H1 (cell line): ENCODE results near the gene ZMAT5. TPM values are rescaled to one million over a fixed set of nuclear protein-coding genes. Genes with fewer than 3 reads are reported as not detected.

Experiments used
- CTCF ChIA-PET: fragments of 300-600 bp; sonication (Branson Sonifier 250); formaldehyde crosslinking; loops from one replicate; lab custom pipeline; 2021; ENCODE audit not compliant: partially characterized antibody; lab: Charles Lee
- POLR2A ChIA-PET: fragments of 300-600 bp; sonication (Branson Sonifier 250); formaldehyde crosslinking; loops from one replicate; lab custom pipeline; 2021; ENCODE audit warnings: inconsistent platforms; ENCODE audit not compliant: partially characterized antibody; lab: Charles Lee
- DNase-seq, 2 experiments: peaks; one replicate each; pipeline versions ENCODE4 v3.0.0 to v3.0.0-alpha.2; 2010 to 2022; ENCODE audit warnings: low spot score in 2 of 2, low read depth in 1 of 2, mixed read lengths in 1 of 2
- FAIRE-seq: peaks from 2 replicates; lab custom pipeline; 2011; peaks lifted over from hg19 to GRCh38; lab: Jason Lieb, UNC
- H2AFZ ChIP-seq: 2 replicates; pipeline ENCODE4 v1.8.1; 2012; ENCODE audit warnings: low read length, inconsistent platforms
- H2AK5ac ChIP-seq: 2 replicates; pipeline ENCODE4 v1.6.1; 2013; ENCODE audit warnings: low read depth, low read length
- H2BK120ac ChIP-seq: replicated peaks from 2 replicates; pipeline ENCODE3; 2013; ENCODE audit warnings: low read depth, low read length, inconsistent platforms
- H2BK12ac ChIP-seq: 2 replicates; pipeline ENCODE4 v1.6.1; 2013; ENCODE audit warnings: low read depth, low read length
- H2BK15ac ChIP-seq: 2 replicates; pipeline ENCODE4 v1.6.1; 2013; ENCODE audit warnings: low read length
- H2BK20ac ChIP-seq: 2 replicates; pipeline ENCODE4 v1.6.1; 2013; ENCODE audit warnings: low read length
- H2BK5ac ChIP-seq: 2 replicates; pipeline ENCODE4 v1.6.1; 2013; ENCODE audit warnings: low read depth, low read length
- H3K14ac ChIP-seq: 2 replicates; pipeline ENCODE4 v1.6.1; 2013; ENCODE audit warnings: inconsistent platforms; ENCODE audit not compliant: insufficient read length
- H3K18ac ChIP-seq: 2 replicates; pipeline ENCODE4 v1.6.1; 2013; ENCODE audit warnings: low read length; ENCODE audit errors: extremely low read depth
- H3K23ac ChIP-seq: 2 replicates; pipeline ENCODE4 v1.6.1; 2013; ENCODE audit warnings: inconsistent platforms; ENCODE audit not compliant: insufficient read length
- H3K23me2 ChIP-seq: 2 replicates; pipeline ENCODE4 v1.6.1; 2013; ENCODE audit warnings: low read depth, low read length
- H3K27ac ChIP-seq: 2 replicates; pipeline ENCODE4 v1.6.1; 2011; ENCODE audit warnings: low read depth, low read length, inconsistent platforms
- H3K27me3 ChIP-seq, 4 experiments: replicated peaks in 1 of 4; 1 replicate in 1 of 4; 2 replicates in 3 of 4; pipeline versions ENCODE4 v1.6.1 to v1.8.1; 2011 to 2013; ENCODE audit warnings: low read length in 3 of 4, mild to moderate bottlenecking in 3 of 4, inconsistent platforms in 2 of 4, mixed read lengths in 2 of 4, moderate library complexity in 1 of 4; ENCODE audit not compliant: control insufficient read depth in 3 of 4, insufficient read depth in 3 of 4; ENCODE audit errors: extremely low read depth in 1 of 4
- H3K36me3 ChIP-seq, 4 experiments: 2 replicates each; pipeline versions ENCODE4 v1.6.1 to v1.8.1; 2011 to 2013; ENCODE audit warnings: mild to moderate bottlenecking in 4 of 4, low read length in 3 of 4, moderate library complexity in 2 of 4, control low read depth in 1 of 4, inconsistent platforms in 1 of 4; ENCODE audit not compliant: insufficient read depth in 4 of 4, control insufficient read depth in 2 of 4
- H3K4ac ChIP-seq: replicated peaks from 2 replicates; pipeline ENCODE3; 2013; ENCODE audit warnings: low read length, low read depth, mixed read lengths, inconsistent platforms; ENCODE audit not compliant: insufficient read length
- H3K4me1 ChIP-seq, 4 experiments: replicated peaks in 1 of 4; 1 replicate in 1 of 4; 2 replicates in 3 of 4; pipeline versions ENCODE4 v1.6.1 to v1.8.1; 2011 to 2013; ENCODE audit warnings: low read length in 3 of 4, inconsistent platforms in 2 of 4, mixed read lengths in 1 of 4; ENCODE audit not compliant: insufficient read depth in 4 of 4, control insufficient read depth in 3 of 4
- H3K4me2 ChIP-seq, 2 experiments: 2 replicates each; pipeline versions ENCODE4 v1.6.1 to v1.8.1; 2011 to 2013; ENCODE audit warnings: low read depth in 2 of 2, low read length in 2 of 2, control low read depth in 1 of 2, inconsistent platforms in 1 of 2, mild to moderate bottlenecking in 1 of 2; ENCODE audit not compliant: insufficient read depth in 1 of 2
- H3K4me3 ChIP-seq, 4 experiments: fragments of 200-600, 300-600 bp in 1 of 4; sonication (generic), shearing (Covaris generic), sonication (Bioruptor Twin) in 1 of 4; 2 replicates each; pipeline versions ENCODE4 v1.5.1 to v1.8.1; 2011 to 2016; ENCODE audit warnings: low read length in 4 of 4, low read depth in 3 of 4, control low read depth in 2 of 4, inconsistent platforms in 2 of 4, mild to moderate bottlenecking in 2 of 4, mixed read lengths in 1 of 4, moderate library complexity in 1 of 4; ENCODE audit not compliant: insufficient read depth in 2 of 4; ENCODE audit errors: extremely low read depth in 1 of 4
- H3K56ac ChIP-seq: replicated peaks from 2 replicates; pipeline ENCODE3; 2013; ENCODE audit warnings: low read depth, mild to moderate bottlenecking, mixed read lengths, low read length, inconsistent platforms; ENCODE audit not compliant: insufficient read length
- H3K79me1 ChIP-seq: 2 replicates; pipeline ENCODE4 v1.6.1; 2013; ENCODE audit warnings: low read depth, low read length, control low read depth
- H3K79me2 ChIP-seq, 2 experiments: 2 replicates each; pipeline versions ENCODE4 v1.6.1 to v1.8.1; 2012 to 2013; ENCODE audit warnings: low read length in 2 of 2, mild to moderate bottlenecking in 2 of 2, inconsistent platforms in 1 of 2; ENCODE audit not compliant: insufficient read depth in 2 of 2, control insufficient read depth in 1 of 2
- H3K9ac ChIP-seq, 4 experiments: replicated peaks in 1 of 4; 1 replicate in 1 of 4; 2 replicates in 3 of 4; pipeline versions ENCODE4 v1.6.1 to v1.8.1; 2011 to 2013; ENCODE audit warnings: low read depth in 3 of 4, low read length in 3 of 4, control low read depth in 2 of 4, mild to moderate bottlenecking in 2 of 4, moderate library complexity in 2 of 4, inconsistent platforms in 1 of 4; ENCODE audit errors: extremely low read depth in 1 of 4
- H3K9me3 ChIP-seq, 2 experiments: 2 replicates each; pipeline versions ENCODE4 v1.6.1 to v1.8.1; 2012 to 2013; ENCODE audit warnings: mild to moderate bottlenecking in 2 of 2, moderate library complexity in 2 of 2, control low read depth in 1 of 2, inconsistent platforms in 1 of 2, low read depth in 1 of 2, low read length in 1 of 2, mixed read lengths in 1 of 2; ENCODE audit not compliant: insufficient read depth in 2 of 2
- H4K20me1 ChIP-seq, 2 experiments: replicated peaks in 1 of 2; 2 replicates each; pipeline versions ENCODE3 to v1.8.1; 2011 to 2013; ENCODE audit warnings: inconsistent platforms in 2 of 2, low read length in 2 of 2, mild to moderate bottlenecking in 1 of 2; ENCODE audit not compliant: insufficient read depth in 2 of 2, control insufficient read depth in 1 of 2
- H4K5ac ChIP-seq: 2 replicates; pipeline ENCODE4 v1.6.1; 2013; ENCODE audit warnings: low read length, low read depth, mixed read lengths, inconsistent platforms; ENCODE audit not compliant: insufficient read length
- H4K8ac ChIP-seq: 2 replicates; pipeline ENCODE4 v1.8.0; 2013; ENCODE audit warnings: mild to moderate bottlenecking, moderate library complexity, low read length, inconsistent platforms; ENCODE audit not compliant: insufficient read depth; ENCODE audit errors: extremely low read depth
- H4K91ac ChIP-seq: replicated peaks from 2 replicates; pipeline ENCODE3; 2013; ENCODE audit warnings: low read length, mixed read lengths, inconsistent platforms; ENCODE audit not compliant: insufficient read length
- BRCA1 ChIP-seq: IDR thresholded peaks from 2 replicates; pipeline ENCODE4 v1.6.1; 2012; ENCODE audit warnings: low read depth, low read length, improper control_type of control experiment
- CBX8 ChIP-seq: fragments of 300-800, 300-1000 bp; sonication (generic); IDR thresholded peaks from 2 replicates; pipeline ENCODE4 v1.7.1; 2016; ENCODE audit warnings: low read depth, low read length, borderline replicate concordance
- CHD2 ChIP-seq: IDR thresholded peaks from 2 replicates; pipeline ENCODE4 v1.6.1; 2012; ENCODE audit warnings: low read length, improper control_type of control experiment
- CREB1 ChIP-seq: IDR thresholded peaks from 2 replicates; pipeline ENCODE4 v1.6.1; 2012; ENCODE audit warnings: inconsistent platforms
- EGR1 ChIP-seq: IDR thresholded peaks from 2 replicates; pipeline ENCODE4 v1.6.1; 2011; ENCODE audit warnings: low read depth, low read length, borderline replicate concordance
- EP300 ChIP-seq, 2 experiments: IDR thresholded peaks; 1 replicate in 1 of 2; 2 replicates in 1 of 2; pipeline ENCODE4 v1.6.1; 2011 to 2012; ENCODE audit warnings: low read depth in 2 of 2, low read length in 2 of 2, mild to moderate bottlenecking in 2 of 2, borderline replicate concordance in 1 of 2, inconsistent platforms in 1 of 2, moderate library complexity in 1 of 2
- HDAC6 ChIP-seq: IDR thresholded peaks from one replicate; pipeline ENCODE4 v1.7.1; 2012; ENCODE audit warnings: low read depth, mild to moderate bottlenecking, inconsistent platforms, low read length, moderate library complexity
- POLR2AphosphoS5 ChIP-seq: IDR thresholded peaks from 2 replicates; pipeline ENCODE4 v1.6.1; 2011; ENCODE audit warnings: low read depth, low read length
- RAD21 ChIP-seq, 2 experiments: IDR thresholded peaks in 1 of 2; conservative IDR thresholded peaks in 1 of 2; 2 replicates each; pipeline ENCODE4 v1.6.1; 2011; ENCODE audit warnings: low read depth in 2 of 2, low read length in 2 of 2, improper control_type of control experiment in 1 of 2, inconsistent platforms in 1 of 2, mild to moderate bottlenecking in 1 of 2, moderate library complexity in 1 of 2
- SIN3A ChIP-seq, 2 experiments: IDR thresholded peaks in 1 of 2; conservative IDR thresholded peaks in 1 of 2; 2 replicates each; pipeline ENCODE4 v1.6.1; 2011 to 2012; ENCODE audit warnings: low read length in 2 of 2, improper control_type of control experiment in 1 of 2, low read depth in 1 of 2, mild to moderate bottlenecking in 1 of 2
- YY1 ChIP-seq: IDR thresholded peaks from 2 replicates; pipeline ENCODE4 v1.6.1; 2011; ENCODE audit warnings: low read depth, mild to moderate bottlenecking, low read length
- WGBS, 2 experiments: shearing (Covaris generic) in 1 of 2; methylation state at CpG; one replicate each; pipeline versions ENCODE4 v1.1.6 to v1.1.7; 2013 to 2015; ENCODE audit warnings: low lambda C conversion rate in 2 of 2, mixed read lengths in 2 of 2, inconsistent platforms in 1 of 2, low coverage in 1 of 2, missing lambda C conversion rate in 1 of 2; ENCODE audit not compliant: insufficient replicate concordance in 2 of 2, insufficient coverage in 1 of 2, insufficient read length in 1 of 2; ENCODE audit errors: extremely low coverage in 1 of 2, missing lambda C conversion rate in 1 of 2; 5-methylcytosine and 5-hydroxymethylcytosine counted together
- polyA plus RNA-seq, 7 experiments: library from polyadenylated mRNA; depleted of rRNA in 3 of 7; stranded (reverse) in 5 of 7; unstranded in 2 of 7; fragments of >200 nt in 5 of 7; fragments of 200-250 nt in 2 of 7; gene quantifications; 1 replicate in 5 of 7; 2 replicates in 1 of 7; 4 replicates in 1 of 7; pipeline versions ENCODE4 v1.2.1 to v1.2.3, GENCODE V29; 2011 to 2013; ENCODE audit warnings: missing spikeins in 2 of 7, mixed read lengths in 2 of 7
- total RNA-seq: library from RNA; stranded (reverse); fragmentation: NEBNext Ultra II Directional; extraction: Animal tissue kit (Norgen Biotek cat#: 25700); gene quantifications from 2 replicates; pipeline ENCODE4 v1.2.1, GENCODE V29; 2021

The ZMAT5 gene
- total and polyA plus RNA-seq, 2 of the 8 experiments (the other 6 are each of a cell fraction or from before 2014, with no cell fraction given), result 14.0 to 38.3 TPM

DNA sequence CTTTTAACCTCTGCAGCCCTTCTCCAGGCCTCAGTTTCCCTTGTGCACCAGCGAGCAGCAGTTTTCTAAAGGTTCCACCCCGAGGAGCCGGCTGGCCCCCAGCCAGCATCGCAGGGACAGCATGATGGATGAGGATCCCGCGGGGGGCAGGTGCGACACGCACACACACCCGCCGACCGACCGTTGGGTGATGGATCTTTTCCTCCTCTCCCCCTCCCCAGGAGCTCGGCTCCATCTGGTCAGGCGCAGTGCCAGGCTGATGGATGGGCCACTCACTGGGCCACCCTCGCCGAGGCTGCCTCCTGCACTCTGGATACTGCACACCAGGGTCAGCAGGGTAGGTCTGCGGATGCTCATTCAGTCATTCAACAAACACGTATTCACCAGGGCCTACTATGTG is 59.8 kb downstream of the ZMAT5 start:
- DNase-seq (no peak), FAIRE-seq (no peak)
- Histone ChIP-seq H4K91ac (no peak overlapping the region), H3K36me3 (no peaks in the 10 kb centered on the region), H3K23me2 (peaks cover 9% of the 10 kb centered on the region; the same call in 1 of the 2 replicates), H3K4me3 (no peak overlapping the region), H3K4me2 (no peak overlapping the region), H2BK12ac (no peak overlapping the region), H3K9me3 (no peaks in the 10 kb centered on the region), H3K23ac (no peak overlapping the region), H4K5ac (no peak overlapping the region), H3K27me3 (peaks cover 0 to 19% (median 10%) of the 10 kb centered on the region in 4 experiments; a peak in 3 of 7 replicates), H4K8ac (no peak overlapping the region), H3K56ac (no peak overlapping the region), H3K9ac (no peak overlapping the region), H3K4me1 (peaks cover 5 to 43% (median 31%) of the 10 kb centered on the region in 4 experiments), H2BK5ac (0 out of 2 replicates have a peak overlapping the region, but pooled peaks have one; percentile 9), H2AK5ac (0 out of 2 replicates have a peak overlapping the region, but pooled peaks have one; percentile 26), H2BK120ac (no peak overlapping the region), H3K79me2 (no peaks in the 10 kb centered on the region), H4K20me1 (peaks cover 0 to 5% of the 10 kb centered on the region in 2 experiments), H3K18ac (no peak overlapping the region), H2AFZ (no peak overlapping the region), H3K4ac (no peak overlapping the region), H3K79me1 (no peaks in the 10 kb centered on the region), H3K14ac (no peak overlapping the region), H2BK15ac (no peak overlapping the region), H3K27ac (no peak overlapping the region), H2BK20ac (no peak overlapping the region)
- WGBS, 2 experiments, result 97% methylated on average over 13 of the region's 18 CpGs; no CpG with 5 or more reads in 1 of the 2 experiments
- no peak for TF ChIP-seq CHD2
- no peak for TF ChIP-seq YY1
- no peak for TF ChIP-seq EP300 (IDR thresholded peaks at IDR 0.05; ENCODE audit: borderline replicate concordance in 1 of 2, low read depth in 2 of 2, low read length in 2 of 2)
- no peak for TF ChIP-seq POLR2AphosphoS5
- no peak for TF ChIP-seq BRCA1
- no peak for TF ChIP-seq HDAC6
- TF ChIP-seq EGR1, result no peak
- no peak for TF ChIP-seq CREB1
- no peak for TF ChIP-seq CBX8
- no peak for TF ChIP-seq RAD21 (IDR thresholded peaks at IDR 0.05 in 1 of 2, conservative IDR thresholded peaks at IDR 0.05 in 1 of 2; ENCODE audit: low read depth in 2 of 2, low read length in 2 of 2)
- TF ChIP-seq SIN3A (conservative IDR thresholded peaks at IDR 0.05 in 1 of 2, IDR thresholded peaks at IDR 0.05 in 1 of 2; ENCODE audit: low read depth in 1 of 2, low read length in 2 of 2), result no peak
- ChIA-PET POLR2A (interaction anchor here (1.0 to 1.1 kb wide), 2 partner anchors 31 to 75 kb away, joined by 3 read pairs; no protein-coding TSS in a partner anchor), CTCF (interaction anchor here (0.6 to 4.5 kb wide), 5 partner anchors 10 to 86 kb away, joined by 3 to 25 read pairs (median 7); no protein-coding TSS in a partner anchor)
